NCI-H2227 (cell line): ENCODE data around the gene ATP2C2.
"Not testable (repeated sequence)": the region's sequence is repeated elsewhere in the genome, so short reads cannot be mapped to it uniquely, and the experiment has no call there.

Experiments
- DNase-seq: peaks from one replicate; lab custom pipeline; 2025; ENCODE audit not compliant: unreplicated experiment; lab: John Stamatoyannopoulos, UW

The ATP2C2 gene

GRCh38 chr16:84391151-84392030 is 23.1 kb downstream of the ATP2C2 start:
- DNase-seq = no peak

GRCh38 chr16:84392031-84392360 is 23.7 kb downstream of the ATP2C2 start:
- no peak for DNase-seq

GRCh38 chr16:84396082-84396481 is 27.7 kb downstream of the ATP2C2 start:
- not testable (repeated sequence) for DNase-seq

GRCh38 chr16:84396537-84397008 is 28.2 kb downstream of the ATP2C2 start:
- DNase-seq = no peak

GRCh38 chr16:84397090-84397489 is 28.8 kb downstream of the ATP2C2 start:
- DNase-seq = no peak

GRCh38 chr16:84398701-84399100 is 30.4 kb downstream of the ATP2C2 start:
- DNase-seq = no peak

- DNase-seq = not testable (repeated sequence)
These were observed 31.6 kb downstream of the ATP2C2 start for GRCh38 chr16:84399912-84400311.

GRCh38 chr16:84403435-84403834 is 35.1 kb downstream of the ATP2C2 start:
- DNase-seq = not testable (repeated sequence)

- DNase-seq = no peak
These were observed 36.0 kb downstream of the ATP2C2 start for GRCh38 chr16:84404324-84404723.

GRCh38 chr16:84404936-84405639 is 36.8 kb downstream of the ATP2C2 start:
- no peak for DNase-seq

- DNase-seq = no peak
These were observed 37.9 kb downstream of the ATP2C2 start for GRCh38 chr16:84406006-84406963.

- no peak for DNase-seq
These were observed 39.4 kb downstream of the ATP2C2 start for GRCh38 chr16:84407588-84408313.

GRCh38 chr16:84408314-84408690 is 40.0 kb downstream of the ATP2C2 start:
- no peak for DNase-seq

GRCh38 chr16:84408856-84409255 is 40.5 kb downstream of the ATP2C2 start:
- DNase-seq = no peak

GRCh38 chr16:84410361-84411138 is 42.2 kb downstream of the ATP2C2 start:
- DNase-seq = no peak

- DNase-seq = no peak
These were observed 43.4 kb downstream of the ATP2C2 start for GRCh38 chr16:84411768-84412167.

- DNase-seq = no peak
These were observed 43.9 kb downstream of the ATP2C2 start for GRCh38 chr16:84412262-84412661.

GRCh38 chr16:84413244-84414004 is 45.1 kb downstream of the ATP2C2 start:
- no peak for DNase-seq

- DNase-seq = no peak
These were observed 46.5 kb downstream of the ATP2C2 start for GRCh38 chr16:84414789-84415326.
